Colonic mucosa (tissue), 4 donors: ENCODE measurements around the gene PAM16. TPM values are rescaled to one million over a fixed set of nuclear protein-coding genes. Genes with fewer than 3 reads are reported as not detected.
"Not testable (repeated sequence)": the region's sequence is repeated elsewhere in the genome, so short reads cannot be mapped to it uniquely, and the experiment has no call there.

Experiments used
- DNase-seq: peaks from one replicate; pipeline ENCODE4 v3.0.0-alpha.2; 2020
- H3K27ac ChIP-seq: fragments of 200-600 bp; one replicate; pipeline ENCODE4 v1.8.0; 2021
- H3K27me3 ChIP-seq: fragments of 200-600 bp; one replicate; pipeline ENCODE4 v1.8.0; 2021
- H3K36me3 ChIP-seq: fragments of 200-600 bp; one replicate; pipeline ENCODE4 v1.8.0; 2021
- H3K4me1 ChIP-seq: fragments of 200-600 bp; one replicate; pipeline ENCODE4 v1.8.0; 2021; ENCODE audit warnings: mild to moderate bottlenecking
- H3K4me3 ChIP-seq: fragments of 200-600 bp; one replicate; pipeline ENCODE4 v1.8.0; 2021
- H3K9ac ChIP-seq, 2 donors: one replicate each; pipeline ENCODE4 v1.7.0; 2013; ENCODE audit warnings: control low read depth in 2 of 2, low read depth in 2 of 2, low read length in 2 of 2
- H3K9me3 ChIP-seq: fragments of 200-600 bp; one replicate; pipeline ENCODE4 v1.8.0; 2021
- CTCF ChIP-seq: fragments of 200-600 bp; IDR thresholded peaks from one replicate; pipeline ENCODE4 v1.8.0; 2022; ENCODE audit warnings: antibody characterized with exemption, mild to moderate bottlenecking
- intact Hi-C: fragments of 100-400 bp; cut with DNase I; formaldehyde crosslinking; loops from one replicate; pipeline ENCODE4 v1.14.1; 2022
- total RNA-seq, 2 donors: library from RNA; stranded (reverse); fragmentation: NEBNext Ultra II Directional in 1 of 2; extraction: Animal tissue kit (Norgen Biotek cat#: 25700) in 1 of 2; gene quantifications; one replicate each; pipeline ENCODE4 v1.2.1, GENCODE V29; 2021
- donor health status: healthy.
- donor health status: DM: no; HTN: no; CAD: no.
- donor health status: DM: no; HTN: no; CAD: no.

PAM16 gene
- 10 to 100 TPM; 28.2 to 43.6 TPM for total RNA-seq

- Histone ChIP-seq H3K9ac (peak within 1 kb of the TSS; percentile 82 to 96), H3K27ac (peak within 1 kb of the TSS; percentile 85), H3K27me3 (no peaks in the 10 kb centered on the region), H3K9me3 (no peaks in the 10 kb centered on the region), H3K4me1 (peaks cover 8% of the 10 kb centered on the region), H3K4me3 (peak within 1 kb of the TSS; percentile 85), H3K36me3 (no peaks in the 10 kb centered on the region)
- TF ChIP-seq CTCF, result no peak
- peak; percentile 98 for DNase-seq
- intact Hi-C loops, result no loop called here
Observed at GRCh38 chr16:4350787-4351659, at the start of gene PAM16. Gene PAM16 (minus strand): TSS chr16:4351321. CDS start chr16:4351234, 87 bp downstream.

GRCh38 chr16:4399001-4399730, 48.0 kb upstream of the PAM16 start:
- Histone ChIP-seq H3K27ac (no peak overlapping the region), H3K36me3 (no peaks in the 10 kb centered on the region), H3K4me1 (peaks cover 4% of the 10 kb centered on the region), H3K4me3 (no peak overlapping the region), H3K9ac (no peak overlapping the region), H3K27me3 (no peaks in the 10 kb centered on the region), H3K9me3 (no peaks in the 10 kb centered on the region)
- intact Hi-C loops, result no loop called here
- no peak for DNase-seq
- TF ChIP-seq CTCF, result no peak

GRCh38 chr16:4395055-4395726, 44.1 kb upstream of the PAM16 start:
- Histone ChIP-seq H3K9me3 (no peaks in the 10 kb centered on the region), H3K4me3 (no peak overlapping the region), H3K4me1 (no peaks in the 10 kb centered on the region), H3K27ac (no peak overlapping the region), H3K36me3 (no peaks in the 10 kb centered on the region), H3K27me3 (no peaks in the 10 kb centered on the region), H3K9ac (no peak overlapping the region)
- intact Hi-C loops, result no loop called here
- TF ChIP-seq CTCF, result no peak
- DNase-seq, result no peak

- H3K4me3 ChIP-seq, H3K4me1 ChIP-seq, H3K9ac ChIP-seq, H3K27me3 ChIP-seq, intact Hi-C loops, H3K9me3 ChIP-seq, H3K27ac ChIP-seq, DNase-seq, H3K36me3 ChIP-seq: not testable (repeated sequence)
Observed at GRCh38 chr16:4393850-4394249, 42.7 kb upstream of the PAM16 start.

- H3K27me3 ChIP-seq, result no peaks in the 10 kb centered on the region
- no peaks in the 10 kb centered on the region for H3K4me1 ChIP-seq
- no peaks in the 10 kb centered on the region for H3K36me3 ChIP-seq
- no peak overlapping the region for H3K4me3 ChIP-seq
- no peak for TF ChIP-seq CTCF
- H3K9ac ChIP-seq, result peak overlapping the region in 1 of 2 donors; percentile 19
- intact Hi-C loops, result no loop called here
- H3K27ac ChIP-seq, result no peak overlapping the region
- no peak for DNase-seq
- H3K9me3 ChIP-seq, result no peaks in the 10 kb centered on the region
Observed at GRCh38 chr16:4393240-4393600, 42.1 kb upstream of the PAM16 start.
